ENCODE results near the gene PLAGL1.
"Not testable (repeated sequence)": the region's sequence is repeated elsewhere in the genome, so short reads cannot be mapped to it uniquely, and the experiment has no call there.

Gene PLAGL1

GRCh38 chr6:144009628-144010027 lies 1.6 kb upstream of the PLAGL1 start:
- not testable (repeated sequence) for DNase-seq (ENCODE audit: low spot score)

GRCh38 chr6:144008846-144009245 lies 787 bp upstream of the PLAGL1 start:
- no peak for DNase-seq (ENCODE audit: low spot score)

- DNase-seq (ENCODE audit: low spot score), result no peak
These were observed 460 bp downstream of the PLAGL1 start for GRCh38 chr6:144007478-144008119.

- DNase-seq (ENCODE audit: low spot score), result no peak
These were observed 1.2 kb downstream of the PLAGL1 start for GRCh38 chr6:144006736-144007477.

- DNase-seq (ENCODE audit: low spot score), result no peak
These were observed 8.7 kb downstream of the PLAGL1 start for GRCh38 chr6:143999406-143999805.

GRCh38 chr6:143998686-143999085 lies 9.4 kb downstream of the PLAGL1 start:
- DNase-seq (ENCODE audit: low spot score), result no peak

- no peak for DNase-seq (ENCODE audit: low spot score)
These were observed 14.0 kb downstream of the PLAGL1 start for GRCh38 chr6:143993965-143994646.

GRCh38 chr6:143992285-143992684 lies 15.8 kb downstream of the PLAGL1 start:
- DNase-seq (ENCODE audit: low spot score), result no peak

GRCh38 chr6:143986463-143987065 lies 21.5 kb downstream of the PLAGL1 start:
- no peak for DNase-seq (ENCODE audit: low spot score)

- no peak for DNase-seq (ENCODE audit: low spot score)
These were observed 23.4 kb downstream of the PLAGL1 start for GRCh38 chr6:143984666-143985065.

- no peak for DNase-seq (ENCODE audit: low spot score)
These were observed 25.1 kb downstream of the PLAGL1 start for GRCh38 chr6:143982968-143983367.

GRCh38 chr6:143980921-143981320 lies 27.1 kb downstream of the PLAGL1 start:
- DNase-seq (ENCODE audit: low spot score), result no peak

GRCh38 chr6:143976806-143977349 lies 31.2 kb downstream of the PLAGL1 start:
- no peak for DNase-seq (ENCODE audit: low spot score)

GRCh38 chr6:143974089-143974488 lies 34.0 kb downstream of the PLAGL1 start:
- DNase-seq (ENCODE audit: low spot score), result no peak

- no peak for DNase-seq (ENCODE audit: low spot score)
These were observed 34.7 kb downstream of the PLAGL1 start for GRCh38 chr6:143973097-143973966.

GRCh38 chr6:143971482-143972205 lies 36.4 kb downstream of the PLAGL1 start:
- DNase-seq (ENCODE audit: low spot score), result no peak

GRCh38 chr6:143970456-143971218 lies 37.4 kb downstream of the PLAGL1 start:
- DNase-seq (ENCODE audit: low spot score), result no peak

GRCh38 chr6:143969077-143969476 lies 39.0 kb downstream of the PLAGL1 start:
- DNase-seq (ENCODE audit: low spot score), result no peak

- DNase-seq (ENCODE audit: low spot score), result no peak
These were observed 40.2 kb downstream of the PLAGL1 start for GRCh38 chr6:143967706-143968376.

Measured in CD4-positive, alpha-beta T cell treated with Interleukin-2 at 100 ng/mL for 4 hours (primary cell).